NCI-H1436 treated with DMSO at 0.1 percent for 48 hours (cell line): ENCODE results near the gene SRC.
"Not testable (repeated sequence)": the region's sequence is repeated elsewhere in the genome, so short reads cannot be mapped to it uniquely, and the experiment has no call there.

Experiments used
- DNase-seq: peaks from one replicate; lab custom pipeline; 2025; lab: John Stamatoyannopoulos, UW

SRC gene

GRCh38 chr20:37336369-37337207 lies 9.4 kb upstream of the SRC start:
- no peak for DNase-seq

GRCh38 chr20:37337208-37337991 lies 8.5 kb upstream of the SRC start:
- no peak for DNase-seq

DNA sequence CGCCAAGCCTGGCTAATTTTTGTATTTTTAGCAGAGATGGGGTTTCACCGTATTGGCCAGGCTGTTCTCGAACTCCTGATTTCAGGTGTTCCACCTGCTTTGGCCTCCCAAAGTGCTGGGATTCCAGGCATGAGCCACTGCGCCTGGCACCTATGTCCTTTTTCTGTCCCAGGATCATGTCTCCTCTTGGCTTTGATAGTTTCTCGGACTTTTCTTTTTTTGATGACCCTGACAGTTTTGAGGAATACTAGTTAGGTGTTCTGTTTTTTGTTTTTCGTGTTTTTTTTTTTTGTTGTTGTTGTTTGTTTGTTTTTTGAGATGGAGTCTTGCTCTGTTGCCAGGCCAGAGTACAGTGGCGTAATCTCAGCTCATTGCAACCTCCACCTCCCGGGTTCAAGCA lies 7.6 kb upstream of the SRC start:
- DNase-seq, result not testable (repeated sequence)

DNA sequence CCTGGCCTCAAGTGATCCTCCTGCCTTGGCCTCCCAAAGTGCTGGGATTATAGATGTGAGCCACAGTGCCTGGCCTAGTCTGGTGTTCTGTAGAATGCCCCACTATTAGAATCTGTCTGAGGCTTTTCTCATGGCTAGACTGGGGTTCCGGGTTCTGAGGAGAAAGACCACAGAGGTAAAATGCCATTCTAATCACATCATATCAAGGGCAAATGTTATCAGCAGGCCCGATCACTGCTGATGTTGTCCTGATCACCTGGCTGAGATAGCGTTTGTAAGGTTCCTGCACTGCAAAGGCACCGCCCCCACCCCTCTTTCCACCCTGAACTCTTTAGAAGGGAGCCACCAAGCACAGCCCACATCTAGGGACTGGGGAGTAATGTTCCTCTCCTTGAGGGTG lies 6.7 kb upstream of the SRC start:
- no peak for DNase-seq

- DNase-seq, result not testable (repeated sequence)
These were observed 6.2 kb upstream of the SRC start for GRCh38 chr20:37339764-37340109.

DNA sequence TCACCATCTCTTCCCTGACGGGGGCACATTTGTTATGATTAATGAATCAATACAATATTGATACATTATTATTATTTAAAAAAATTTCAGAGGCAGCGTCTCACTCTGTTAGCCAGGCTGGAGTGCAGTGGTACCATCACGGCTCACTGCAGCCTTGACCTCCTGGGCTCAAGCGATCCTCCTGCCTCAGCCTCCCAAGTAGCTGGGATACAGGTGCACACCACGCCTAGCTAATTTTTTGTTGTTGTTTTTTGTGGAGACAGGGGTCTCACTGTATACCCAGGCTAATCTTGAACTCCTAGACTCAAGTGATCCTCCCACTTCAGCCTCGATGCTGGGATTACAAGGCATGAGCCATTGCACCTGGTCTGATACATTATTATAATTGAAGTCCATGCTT lies 4.9 kb upstream of the SRC start:
- no peak for DNase-seq

DNA sequence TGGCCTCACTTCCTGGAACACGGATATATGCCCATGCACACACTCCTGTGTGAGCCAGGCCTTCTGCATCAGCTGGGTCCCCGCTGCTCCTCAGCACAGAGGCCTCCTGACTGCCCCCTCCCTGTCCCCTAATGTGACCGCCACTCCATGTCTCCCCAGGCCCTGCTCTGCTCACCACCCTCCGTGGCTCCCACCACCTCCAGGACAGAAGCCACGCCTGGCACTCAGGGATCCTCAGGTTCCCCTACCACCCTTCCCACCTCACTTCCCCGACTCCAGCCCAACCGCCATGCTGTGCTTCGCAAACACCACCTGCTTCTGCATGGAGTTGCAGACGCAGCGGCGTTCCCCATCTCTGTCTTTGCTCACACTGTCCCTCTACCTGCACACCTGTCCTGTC lies 4.3 kb upstream of the SRC start:
- DNase-seq, result no peak

- no peak for DNase-seq
These were observed 3.4 kb upstream of the SRC start for GRCh38 chr20:37342231-37343177.

GRCh38 chr20:37343212-37343993 lies 2.5 kb upstream of the SRC start:
- no peak for DNase-seq

DNA sequence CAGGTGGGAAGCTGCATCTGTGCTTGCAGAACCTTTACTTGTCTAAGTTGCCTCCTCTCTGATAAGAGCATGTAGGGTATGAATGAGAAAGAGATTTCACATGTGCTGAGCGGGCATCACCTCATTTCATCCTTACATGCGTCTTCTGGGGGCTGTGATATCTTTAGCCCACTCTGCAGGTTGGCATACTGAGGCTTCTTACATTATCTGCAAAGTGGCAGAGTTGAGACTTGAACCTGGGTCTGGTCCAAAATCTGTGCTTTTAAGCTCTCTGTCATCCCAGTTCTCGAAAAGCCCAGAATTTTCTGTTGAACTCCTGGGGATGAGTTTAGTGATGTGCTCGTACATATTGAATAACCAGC lies 2.0 kb upstream of the SRC start:
- DNase-seq, result no peak

- DNase-seq, result no peak
These were observed 1.2 kb upstream of the SRC start for GRCh38 chr20:37344506-37345338.

- no peak for DNase-seq
These were observed 245 bp downstream of the SRC start for GRCh38 chr20:37346236-37346534.

DNA sequence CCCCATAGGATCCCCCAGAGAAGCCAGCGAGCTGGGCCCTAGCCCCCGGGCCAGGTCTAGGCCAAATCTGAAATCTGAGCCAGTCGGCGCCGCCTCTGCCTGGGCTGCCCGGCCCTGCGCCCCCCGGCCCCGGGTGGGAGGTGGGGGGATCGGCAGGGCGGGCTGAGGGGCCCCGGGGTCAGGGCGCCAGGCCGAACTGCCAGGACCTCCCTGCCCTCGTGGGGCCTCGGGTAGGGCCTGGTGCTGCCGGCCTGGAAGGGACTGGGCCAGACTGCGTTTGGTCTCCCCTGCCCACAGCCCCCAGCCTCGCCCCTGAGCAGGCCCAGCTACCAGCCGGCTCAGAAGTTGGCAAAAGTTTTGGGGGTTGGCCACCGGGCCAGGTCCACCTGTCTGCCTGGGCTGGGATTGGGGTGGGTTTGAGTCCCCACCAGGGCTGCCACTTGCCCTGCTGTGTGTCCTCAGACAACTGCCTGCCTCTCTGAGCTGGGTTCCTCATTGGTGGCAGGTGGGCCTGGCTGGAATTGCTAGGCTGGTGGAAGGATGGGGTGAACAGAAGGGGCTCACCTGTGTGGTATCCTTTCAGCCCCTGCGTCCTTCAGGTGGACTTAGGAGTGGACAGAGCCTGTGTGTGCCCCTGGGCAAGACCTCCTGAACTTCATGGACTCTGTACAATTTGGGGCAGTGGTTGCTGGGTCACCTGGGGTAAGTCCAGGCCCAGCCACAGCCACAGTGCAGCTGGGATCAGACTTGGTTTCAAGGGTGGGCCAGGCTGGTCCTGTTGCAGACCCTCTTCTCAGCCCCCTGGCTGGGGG lies 801 bp downstream of the SRC start:
- no peak for DNase-seq

GRCh38 chr20:37347347-37347823 lies 1.4 kb downstream of the SRC start:
- DNase-seq, result no peak

- no peak for DNase-seq
These were observed 2.2 kb downstream of the SRC start for GRCh38 chr20:37347891-37348791.

- no peak for DNase-seq
These were observed 3.0 kb downstream of the SRC start for GRCh38 chr20:37348792-37349516.

GRCh38 chr20:37349517-37350491 lies 3.9 kb downstream of the SRC start:
- DNase-seq, result no peak
